Heart left ventricle (tissue), 13 donors: ENCODE measurements around the gene IMP4.

ENCODE experiments used
- POLR2A ChIP-seq, 2 donors: fragments of 450-650 bp; IDR thresholded peaks; one replicate each; pipeline ENCODE4 v1.6.1; 2017; ENCODE audit warnings: antibody characterized with exemption in 2 of 2, mild to moderate bottlenecking in 2 of 2, moderate library complexity in 2 of 2
- TF ChIP-seq, protein P1 (sequence below), 12 donors: fragments of 200-600 bp; sonication (generic) in 4 of 12; IDR thresholded peaks; one replicate each; pipeline versions ENCODE4 v1.5.0 to v1.8.0; 2018 to 2022; ENCODE audit warnings: antibody characterized with exemption in 12 of 12, mild to moderate bottlenecking in 5 of 12
- donor health status: ischemic (EF 13 %, LVEDD 7.1; RV severe dilation, severe dysfunction).
- donor health status: DM: no; HTN: yes; CAD: no.
- donor health status: DM: no; HTN: no; CAD: no.
- donor health status: ischemic (EF 25% LVEDD 6.9; RV normal size, moderate dysfunction).
- donor health status: ischemic (EF 25% LVEDD 5.7; RV mildly dilated, moderate dysfunction).
- donor health status: ischemic (EF 35%, LVEDD 5.7; RV mildly dilated, moderate dysfunction).
- donor health status: nonischemic (EF 11% LVEDD 7.7; RV severe dilation, severe dysfunction).
- donor health status: DM: yes; HTN: yes; CAD: no.
- donor health status: PGD.
- donor health status: ischemic (EF 29% LVEDD 5.4; RV normal size, mild dysfunction).
- donor health status: nonischemic (EF 23%, LVEDD 6.1; RV moderate dilation, normal function).

DNA sequence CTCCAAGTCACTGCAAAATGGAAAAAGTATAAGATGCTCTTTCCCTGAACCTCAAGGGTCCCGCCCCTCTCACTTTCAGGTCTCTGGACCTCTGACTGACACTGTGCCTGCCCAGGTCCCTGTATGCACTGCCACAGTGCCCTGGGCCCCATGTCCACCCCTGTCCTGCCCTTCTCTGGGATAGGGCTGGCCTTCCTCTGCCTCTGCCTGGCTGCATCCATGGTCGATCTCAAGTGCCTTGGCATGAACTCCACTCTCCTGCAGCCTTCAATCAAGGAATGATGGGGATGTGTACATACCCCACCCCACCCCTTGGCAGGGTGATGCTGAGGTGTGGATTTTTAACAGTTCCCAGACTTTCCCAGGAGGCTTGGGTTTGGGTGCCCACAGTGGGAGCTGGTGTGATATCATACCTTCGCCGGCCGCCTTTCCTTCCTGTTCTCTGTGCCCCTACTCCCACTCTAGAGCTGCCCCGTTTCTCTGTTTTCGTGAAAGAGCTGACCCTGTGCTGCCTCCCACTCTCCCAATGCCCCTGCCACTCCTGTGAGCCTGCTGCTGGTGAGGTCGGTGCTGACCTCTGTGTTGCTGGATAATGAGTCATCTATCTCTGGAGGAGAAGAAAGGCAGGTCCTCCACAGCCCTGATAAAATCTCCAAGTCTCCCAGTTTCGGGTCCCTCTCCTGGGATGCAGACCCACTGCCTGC, 32.0 kb downstream of the IMP4 start:
- no peak for TF ChIP-seq POLR2A (IDR thresholded peaks at IDR 0.05)
- TF ChIP-seq, protein P1, sequence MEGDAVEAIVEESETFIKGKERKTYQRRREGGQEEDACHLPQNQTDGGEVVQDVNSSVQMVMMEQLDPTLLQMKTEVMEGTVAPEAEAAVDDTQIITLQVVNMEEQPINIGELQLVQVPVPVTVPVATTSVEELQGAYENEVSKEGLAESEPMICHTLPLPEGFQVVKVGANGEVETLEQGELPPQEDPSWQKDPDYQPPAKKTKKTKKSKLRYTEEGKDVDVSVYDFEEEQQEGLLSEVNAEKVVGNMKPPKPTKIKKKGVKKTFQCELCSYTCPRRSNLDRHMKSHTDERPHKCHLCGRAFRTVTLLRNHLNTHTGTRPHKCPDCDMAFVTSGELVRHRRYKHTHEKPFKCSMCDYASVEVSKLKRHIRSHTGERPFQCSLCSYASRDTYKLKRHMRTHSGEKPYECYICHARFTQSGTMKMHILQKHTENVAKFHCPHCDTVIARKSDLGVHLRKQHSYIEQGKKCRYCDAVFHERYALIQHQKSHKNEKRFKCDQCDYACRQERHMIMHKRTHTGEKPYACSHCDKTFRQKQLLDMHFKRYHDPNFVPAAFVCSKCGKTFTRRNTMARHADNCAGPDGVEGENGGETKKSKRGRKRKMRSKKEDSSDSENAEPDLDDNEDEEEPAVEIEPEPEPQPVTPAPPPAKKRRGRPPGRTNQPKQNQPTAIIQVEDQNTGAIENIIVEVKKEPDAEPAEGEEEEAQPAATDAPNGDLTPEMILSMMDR (IDR thresholded peaks at IDR 0.05), result no peak
